ENCODE measurements around the gene TMTC2. TPM values are rescaled to one million over a fixed set of nuclear protein-coding genes. Genes with fewer than 3 reads are reported as not detected.
"Not testable (repeated sequence)": the region's sequence is repeated elsewhere in the genome, so short reads cannot be mapped to it uniquely, and the experiment has no call there.

Gene TMTC2
- total RNA-seq, 4 donors from 2014 or later: 18.8 to 30.7 (median 21.0) TPM

GRCh38 chr12:82758749-82759330, 72.1 kb downstream of the TMTC2 start:
- intact Hi-C loops (cut with DNase I): no loop called here
- H3K27ac ChIP-seq: no peak overlapping the region
- H3K9me3 ChIP-seq: no peaks in the 10 kb centered on the region
- no peak overlapping the region for H3K4me3 ChIP-seq (replicated peaks in 1 of 3)
- TF ChIP-seq POLR2A (IDR thresholded peaks at IDR 0.05) (no peak), CTCF (IDR thresholded peaks at IDR 0.05) (no peak)
- H3K27me3 ChIP-seq: no peaks in the 10 kb centered on the region
- WGBS, 2 donors: 90 to 95% methylated on average over 3 of the region's 3 CpGs
- H3K4me1 ChIP-seq: peaks cover 14 to 35% of the 10 kb centered on the region in 2 donors
- DNase-seq: no peak
- no peaks in the 10 kb centered on the region for H3K36me3 ChIP-seq

GRCh38 chr12:82760423-82760822, 73.7 kb downstream of the TMTC2 start:
- intact Hi-C loops (cut with DNase I): no loop called here
- no peak for DNase-seq
- Histone ChIP-seq H3K4me3 (replicated peaks in 1 of 3) (no peak overlapping the region), H3K36me3 (no peaks in the 10 kb centered on the region), H3K9me3 (no peaks in the 10 kb centered on the region), H3K4me1 (peaks cover 14 to 25% of the 10 kb centered on the region in 2 donors), H3K27ac (no peak overlapping the region), H3K27me3 (no peaks in the 10 kb centered on the region)
- 95 to 97% methylated on average over 3 of the region's 3 CpGs for WGBS, 2 donors
- no peak for TF ChIP-seq CTCF (IDR thresholded peaks at IDR 0.05)
- no peak for TF ChIP-seq POLR2A (IDR thresholded peaks at IDR 0.05)

GRCh38 chr12:82765206-82765605, 78.5 kb downstream of the TMTC2 start:
- H3K27me3 ChIP-seq; H3K4me1 ChIP-seq; intact Hi-C loops (cut with DNase I); H3K36me3 ChIP-seq; DNase-seq; H3K9me3 ChIP-seq; H3K4me3 ChIP-seq (replicated peaks in 1 of 3); H3K27ac ChIP-seq: not testable (repeated sequence)
- WGBS, 2 donors: 96 to 99% methylated on average over 7 of the region's 7 CpGs

- no peak overlapping the region for H3K27ac ChIP-seq
- intact Hi-C loops (cut with DNase I): no loop called here
These were observed 79.4 kb downstream of the TMTC2 start for GRCh38 chr12:82765971-82766705.

GRCh38 chr12:82774666-82775065, 88.0 kb downstream of the TMTC2 start:
- intact Hi-C loops (cut with DNase I): no loop called here
- 92 to 95% methylated on average over 5 of the region's 5 CpGs for WGBS, 2 donors
- Histone ChIP-seq H3K9me3 (no peaks in the 10 kb centered on the region), H3K27ac (no peak overlapping the region), H3K27me3 (no peaks in the 10 kb centered on the region), H3K4me1 (peaks cover 0 to 2% of the 10 kb centered on the region in 2 donors), H3K4me3 (replicated peaks in 1 of 3) (no peak overlapping the region), H3K36me3 (no peaks in the 10 kb centered on the region)
- DNase-seq: no peak
- TF ChIP-seq POLR2A (IDR thresholded peaks at IDR 0.05): no peak
- no peak for TF ChIP-seq CTCF (IDR thresholded peaks at IDR 0.05)

More at GRCh38 chr12:82765971-82766705, 79.4 kb downstream of the TMTC2 start:
- no peaks in the 10 kb centered on the region for H3K27me3 ChIP-seq
- no peak for DNase-seq
- H3K4me1 ChIP-seq: no peaks in the 10 kb centered on the region
- 95 to 97% methylated on average over 5 of the region's 5 CpGs for WGBS, 2 donors
- TF ChIP-seq POLR2A (IDR thresholded peaks at IDR 0.05) (no peak), CTCF (IDR thresholded peaks at IDR 0.05) (no peak)
- no peak overlapping the region for H3K4me3 ChIP-seq (replicated peaks in 1 of 3)
- no peaks in the 10 kb centered on the region for H3K9me3 ChIP-seq
- no peaks in the 10 kb centered on the region for H3K36me3 ChIP-seq
